Naive thymus-derived CD8-positive, alpha-beta T cell (primary cell): ENCODE results near the gene TBX5. TPM values are rescaled to one million over a fixed set of nuclear protein-coding genes. Genes with fewer than 3 reads are reported as not detected.

Source experiments
- ATAC-seq, 2 donors: fragments of 150-1000 bp; cut with Tn5 transposase in 1 of 2; sonication (Bioruptor Pico), chemical (Tn5 transposase) in 1 of 2; 1 replicate in 1 of 2; 2 replicates in 1 of 2; pipeline ENCODE4 v1.10.0; 2021; ENCODE audit warnings: mild to moderate bottlenecking in 2 of 2, moderate library complexity in 2 of 2
- POLR2A ChIA-PET: fragments of 350-600 bp; sonication (Branson Sonifier 250); formaldehyde crosslinking; loops from one replicate; lab custom pipeline; 2021; ENCODE audit warnings: antibody characterized with exemption; lab: Charles Lee
- DNase-seq, 10 donors: peaks; one replicate each; pipeline versions ENCODE4 v3.0.0 to v3.0.0-alpha.2; 2020 to 2022
- H3K27ac Mint-ChIP-seq, 10 donors: one replicate each; pipeline ENCODE4 v1.8.0; 2020 to 2022; ENCODE audit warnings: mild to moderate bottlenecking in 10 of 10, mixed read lengths in 10 of 10, moderate library complexity in 4 of 10, inconsistent platforms in 1 of 10
- H3K27me3 Mint-ChIP-seq, 5 donors: one replicate each; pipeline ENCODE4 v1.8.0; 2021 to 2022; ENCODE audit warnings: mixed read lengths in 5 of 5
- H3K36me3 Mint-ChIP-seq, 3 donors: one replicate each; pipeline ENCODE4 v1.8.0; 2020 to 2022; ENCODE audit warnings: mixed read lengths in 3 of 3, mild to moderate bottlenecking in 2 of 3, inconsistent platforms in 1 of 3
- H3K4me1 Mint-ChIP-seq, 4 donors: one replicate each; pipeline ENCODE4 v1.8.0; 2021 to 2022; ENCODE audit warnings: mixed read lengths in 4 of 4
- H3K4me3 Mint-ChIP-seq, 10 donors: one replicate each; pipeline ENCODE4 v1.8.0; 2020 to 2022; ENCODE audit warnings: mild to moderate bottlenecking in 10 of 10, mixed read lengths in 10 of 10, moderate library complexity in 6 of 10, inconsistent platforms in 1 of 10
- H3K9me3 Mint-ChIP-seq, 9 donors: one replicate each; pipeline ENCODE4 v1.8.0; 2020 to 2022; ENCODE audit warnings: mixed read lengths in 9 of 9, mild to moderate bottlenecking in 3 of 9, inconsistent platforms in 1 of 9, moderate library complexity in 1 of 9
- polyA plus RNA-seq, 3 donors: library from polyadenylated mRNA; unstranded; fragments of 300-500 nt; fragmentation: Illumina TruSeq; gene quantifications; one replicate each; pipeline ENCODE4 v1.2.3, GENCODE V29; 2021
- total RNA-seq, 8 experiments: library from RNA in 2 of 8; stranded (reverse) in 2 of 8; gene quantifications; one replicate each; pipeline ENCODE4 v1.2.3 and lab custom pipeline; 2021 to 2026

The TBX5 gene
- total and polyA plus RNA-seq, 5 experiments from 2014 or later, result not detected

- Mint-ChIP-seq H3K4me1 (no peaks in the 10 kb centered on the region), H3K9me3 (peaks cover 0 to 8% (median 0%) of the 10 kb centered on the region in 9 donors), H3K27ac (no peak overlapping the region), H3K27me3 (peaks cover 0 to 19% (median 2%) of the 10 kb centered on the region in 5 donors), H3K36me3 (peaks cover 0 to 3% (median 0%) of the 10 kb centered on the region in 3 donors), H3K4me3 (no peak overlapping the region)
- ATAC-seq, result no peak
- POLR2A ChIA-PET, result no interaction called here
- DNase-seq, result no peak
Observed at GRCh38 chr12:114319422-114319821, 86.5 kb downstream of the TBX5 start.

- Mint-ChIP-seq H3K36me3 (peaks cover 0 to 3% (median 0%) of the 10 kb centered on the region in 3 donors), H3K27me3 (peaks cover 0 to 19% (median 3%) of the 10 kb centered on the region in 5 donors), H3K9me3 (peaks cover 0 to 8% (median 0%) of the 10 kb centered on the region in 9 donors), H3K4me1 (no peaks in the 10 kb centered on the region), H3K27ac (no peak overlapping the region), H3K4me3 (no peak overlapping the region)
- DNase-seq, result no peak
- POLR2A ChIA-PET, result no interaction called here
- no peak for ATAC-seq
Observed at GRCh38 chr12:114318984-114319383, 87.0 kb downstream of the TBX5 start.

- Mint-ChIP-seq H3K27ac (no peak overlapping the region), H3K4me1 (no peaks in the 10 kb centered on the region), H3K36me3 (peaks cover 0 to 3% (median 0%) of the 10 kb centered on the region in 3 donors), H3K4me3 (no peak overlapping the region), H3K9me3 (peaks cover 0 to 5% (median 1%) of the 10 kb centered on the region in 9 donors), H3K27me3 (peaks cover under 1 to 10% (median 5%) of the 10 kb centered on the region in 5 donors)
- POLR2A ChIA-PET, result no interaction called here
- DNase-seq (no peak), ATAC-seq (no peak)
Observed at GRCh38 chr12:114316076-114316475, 89.9 kb downstream of the TBX5 start.

DNA sequence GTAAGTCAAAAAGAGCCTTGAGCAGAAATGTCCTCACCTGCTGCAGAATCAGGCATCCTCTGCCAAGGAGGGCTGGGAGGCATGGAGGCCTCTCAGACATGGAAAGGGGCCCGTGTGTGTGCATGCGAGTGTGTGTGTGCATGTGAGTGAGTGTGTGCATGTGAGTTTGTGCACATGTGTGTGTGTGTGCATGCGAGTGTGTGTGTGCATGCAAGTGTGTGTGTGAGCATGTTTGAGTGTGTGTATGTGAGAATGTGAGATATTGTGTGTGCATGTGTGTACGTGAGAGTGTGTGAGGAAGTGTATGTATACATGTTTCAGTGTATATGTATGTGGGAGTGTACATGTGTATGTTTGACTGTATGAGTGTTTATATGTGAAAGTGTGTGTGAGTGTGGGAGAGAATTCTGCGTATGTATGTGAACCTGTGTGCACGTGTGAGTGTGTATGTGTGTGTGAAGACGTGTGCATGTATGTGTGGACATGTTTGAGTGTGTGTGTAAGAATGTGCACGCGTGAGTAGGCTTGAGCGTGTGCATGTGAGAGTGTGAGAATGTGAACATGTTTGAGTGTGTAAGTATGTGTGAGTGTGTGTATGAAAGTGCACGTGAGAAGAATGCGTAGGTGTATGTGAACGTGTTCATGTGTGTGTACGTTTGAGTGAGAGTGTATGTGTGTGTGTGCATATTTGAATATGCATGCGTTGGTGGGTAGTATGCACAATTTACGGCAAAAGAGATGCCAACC, 90.8 kb downstream of the TBX5 start:
- Mint-ChIP-seq H3K4me1 (no peaks in the 10 kb centered on the region), H3K27ac (no peak overlapping the region)
- DNase-seq, result no peak

GRCh38 chr12:114314403-114314802, 91.5 kb downstream of the TBX5 start:
- ATAC-seq (no peak), DNase-seq (no peak)
- H3K4me1 Mint-ChIP-seq, result no peaks in the 10 kb centered on the region
- POLR2A ChIA-PET, result no interaction called here
- peaks cover 0 to 3% (median 0%) of the 10 kb centered on the region in 3 donors for H3K36me3 Mint-ChIP-seq
- no peak overlapping the region for H3K4me3 Mint-ChIP-seq
- H3K27me3 Mint-ChIP-seq, result peaks cover 0 to 4% (median 3%) of the 10 kb centered on the region in 5 donors
- peaks cover 0 to 5% (median under 1%) of the 10 kb centered on the region in 9 donors for H3K9me3 Mint-ChIP-seq
- H3K27ac Mint-ChIP-seq, result no peak overlapping the region

More for the DNA sequence above, 90.8 kb downstream of the TBX5 start:
- ATAC-seq, result no peak
- Mint-ChIP-seq H3K36me3 (peaks cover 0 to 3% (median 0%) of the 10 kb centered on the region in 3 donors), H3K27me3 (peaks cover 2 to 7% (median 5%) of the 10 kb centered on the region in 5 donors), H3K9me3 (peaks cover 0 to 5% (median 2%) of the 10 kb centered on the region in 9 donors), H3K4me3 (no peak overlapping the region)
- POLR2A ChIA-PET, result no interaction called here

DNA sequence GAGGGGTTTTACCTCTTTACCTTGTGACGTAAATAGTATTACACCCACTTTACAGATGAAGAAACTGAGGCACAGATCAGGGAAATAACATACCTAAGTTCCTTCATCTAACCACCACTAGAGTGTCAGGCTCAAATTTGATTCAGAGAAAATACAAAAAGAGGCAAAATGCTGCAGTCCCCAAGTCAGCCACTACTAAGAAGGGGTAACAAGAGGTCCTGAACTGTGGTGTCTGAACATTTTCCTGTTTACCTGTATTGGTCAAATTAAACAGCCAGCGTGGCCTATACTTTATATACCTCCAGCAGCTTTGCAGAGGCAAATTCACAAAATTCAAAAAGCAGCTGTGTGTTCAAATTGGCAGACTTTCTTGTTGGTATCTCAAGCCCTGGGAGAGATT, 92.0 kb downstream of the TBX5 start:
- H3K4me3 Mint-ChIP-seq, result no peak overlapping the region
- POLR2A ChIA-PET, result no interaction called here
- no peak overlapping the region for H3K27ac Mint-ChIP-seq
- H3K9me3 Mint-ChIP-seq, result peaks cover 0 to 7% (median 2%) of the 10 kb centered on the region in 9 donors
- H3K27me3 Mint-ChIP-seq, result peaks cover 2 to 5% (median 3%) of the 10 kb centered on the region in 5 donors
- H3K36me3 Mint-ChIP-seq, result peaks cover 0 to 3% (median 0%) of the 10 kb centered on the region in 3 donors
- DNase-seq, result no peak
- ATAC-seq, result no peak
- H3K4me1 Mint-ChIP-seq, result no peaks in the 10 kb centered on the region

GRCh38 chr12:114311974-114312373, 94.0 kb downstream of the TBX5 start:
- DNase-seq (no peak), ATAC-seq (no peak)
- peaks cover 2 to 14% (median 6%) of the 10 kb centered on the region in 5 donors for H3K27me3 Mint-ChIP-seq
- peaks cover 0 to 12% (median 2%) of the 10 kb centered on the region in 9 donors for H3K9me3 Mint-ChIP-seq
- no peaks in the 10 kb centered on the region for H3K36me3 Mint-ChIP-seq
- no peak overlapping the region for H3K4me3 Mint-ChIP-seq
- H3K27ac Mint-ChIP-seq, result no peak overlapping the region
- POLR2A ChIA-PET, result no interaction called here
- H3K4me1 Mint-ChIP-seq, result no peaks in the 10 kb centered on the region

DNA sequence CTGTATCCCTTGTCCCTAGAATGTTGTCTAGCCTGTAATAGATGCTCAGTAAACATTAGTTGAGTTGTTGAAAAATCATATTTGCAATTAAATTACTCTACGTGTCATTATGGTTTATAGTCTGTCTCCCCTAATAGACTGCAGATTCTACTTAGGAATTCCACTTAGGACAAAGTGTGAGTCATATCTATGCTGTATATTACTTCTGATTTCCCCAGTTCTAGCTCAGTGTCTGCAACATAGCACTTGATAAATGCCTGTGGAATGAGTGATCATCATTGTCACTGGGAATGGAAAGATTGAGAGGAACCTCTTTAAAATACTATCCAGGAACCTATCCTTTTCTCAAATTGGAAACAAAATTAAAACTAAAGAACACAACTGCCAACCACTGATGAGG, 99.3 kb downstream of the TBX5 start:
- peaks cover 4 to 24% (median 4%) of the 10 kb centered on the region in 5 donors for H3K27me3 Mint-ChIP-seq
- no peak overlapping the region for H3K27ac Mint-ChIP-seq
- peaks cover 0 to 23% (median 6%) of the 10 kb centered on the region in 9 donors for H3K9me3 Mint-ChIP-seq
- DNase-seq, result no peak
- H3K36me3 Mint-ChIP-seq, result no peaks in the 10 kb centered on the region
- no peak for ATAC-seq
- no peak overlapping the region for H3K4me3 Mint-ChIP-seq
- no peaks in the 10 kb centered on the region for H3K4me1 Mint-ChIP-seq
- POLR2A ChIA-PET, result no interaction called here

GRCh38 chr12:114305446-114305845, 100.5 kb downstream of the TBX5 start:
- POLR2A ChIA-PET, result no interaction called here
- no peak overlapping the region for H3K4me3 Mint-ChIP-seq
- no peak overlapping the region for H3K27ac Mint-ChIP-seq
- ATAC-seq, result no peak
- H3K4me1 Mint-ChIP-seq, result no peaks in the 10 kb centered on the region
- H3K9me3 Mint-ChIP-seq, result peaks cover 0 to 23% (median 3%) of the 10 kb centered on the region in 9 donors
- no peak for DNase-seq
- no peaks in the 10 kb centered on the region for H3K36me3 Mint-ChIP-seq
- peaks cover 2 to 34% (median 4%) of the 10 kb centered on the region in 5 donors for H3K27me3 Mint-ChIP-seq
